ENCODE results near the gene CACNA1C. TPM values are rescaled to one million over a fixed set of nuclear protein-coding genes. Genes with fewer than 3 reads are reported as not detected.

The CACNA1C gene
- polyA plus RNA-seq, 4 donors: 0.67 to 2.5 (median 2.0) TPM

DNA sequence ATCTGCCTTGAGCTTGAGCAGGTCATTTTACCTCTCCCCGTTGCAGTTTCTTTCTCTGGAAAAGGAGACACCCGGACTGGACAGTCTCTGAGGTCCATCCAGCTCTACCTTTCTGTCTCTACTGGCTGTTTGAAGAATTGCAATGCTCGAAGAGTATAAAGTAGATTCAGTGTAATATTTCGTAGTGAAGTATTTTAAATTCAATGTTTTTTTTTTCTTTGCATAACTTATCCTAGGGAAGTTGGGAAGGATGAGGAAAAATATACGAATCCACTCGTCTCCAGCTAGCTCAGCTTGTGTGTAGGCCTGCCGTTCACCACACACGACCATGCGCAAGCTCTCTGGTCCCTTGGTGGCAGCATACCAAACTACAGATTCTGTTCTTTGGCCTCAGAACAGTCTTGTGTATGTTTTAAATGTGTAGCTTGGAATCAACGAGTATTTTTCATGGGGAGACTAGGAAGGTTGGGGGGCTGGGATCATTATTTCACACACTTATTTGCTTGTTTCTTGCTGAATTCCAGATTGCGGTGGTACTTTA lies 307.9 kb downstream of the CACNA1C start:
- H3K9me3 ChIP-seq (ENCODE audit: control insufficient read depth in 2 of 2, insufficient read depth in 1 of 2, low read depth in 1 of 2, low read length in 1 of 2): no peaks in the 10 kb centered on the region
- no peak overlapping the region for H3K27ac ChIP-seq (ENCODE audit: low read depth in 1 of 3, low read length in 2 of 3)
- WGBS, 3 donors: 84 to 86% (median 86%) methylated on average over 11 of the region's 11 CpGs
- no peaks in the 10 kb centered on the region for H3K27me3 ChIP-seq (ENCODE audit: control insufficient read depth in 3 of 3, insufficient read depth in 3 of 3, low read length in 3 of 3)
- H3K4me1 ChIP-seq (ENCODE audit: control insufficient read depth in 3 of 3, insufficient read depth in 2 of 3, low read depth in 1 of 3, low read length in 2 of 3): peaks cover 0 to 6% (median 0%) of the 10 kb centered on the region in 3 donors
- H3K36me3 ChIP-seq (ENCODE audit: control insufficient read depth in 3 of 3, insufficient read depth in 2 of 3, low read depth in 1 of 3, low read length in 3 of 3): no peaks in the 10 kb centered on the region
- H3K4me3 ChIP-seq (ENCODE audit: low read depth in 1 of 3, low read length in 3 of 3): no peak overlapping the region
- no peak for FAIRE-seq
- DNase-seq: no peak

DNA sequence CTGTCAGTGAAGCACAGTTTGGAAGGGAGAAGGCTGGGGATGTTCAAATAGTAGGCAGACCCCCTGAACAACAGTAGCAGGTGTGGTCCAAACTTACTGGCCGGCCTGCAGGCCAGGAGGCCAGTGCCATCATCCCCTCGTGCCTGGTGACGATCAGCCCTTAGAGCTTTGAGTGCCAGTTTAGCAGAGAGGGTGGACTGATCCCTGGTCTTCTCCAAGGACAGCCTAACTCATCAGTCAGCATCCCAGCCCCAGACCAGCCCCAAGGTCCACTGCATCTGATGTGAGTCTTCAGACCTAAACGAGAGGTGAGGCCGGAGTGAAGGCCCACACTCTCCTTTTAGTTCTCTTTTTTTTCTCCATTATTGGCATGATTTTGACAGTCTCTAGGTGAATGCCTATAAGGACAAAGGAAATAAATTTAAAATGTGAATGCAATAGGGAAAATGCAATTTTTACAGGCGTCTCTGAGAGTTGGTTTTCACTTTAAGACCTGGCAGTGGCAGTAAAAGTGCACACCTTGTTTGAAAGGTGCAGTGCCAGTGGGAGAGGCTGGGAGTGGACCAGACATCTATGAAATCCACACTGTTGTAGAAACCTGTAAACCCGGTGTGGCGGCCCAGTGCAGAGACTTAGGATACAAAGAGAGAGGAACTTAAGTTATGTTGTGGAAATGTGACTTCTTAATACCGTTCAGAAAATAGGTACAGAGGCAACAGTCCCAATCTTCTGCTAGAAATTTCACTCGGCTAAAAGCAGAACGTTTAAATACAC lies 311.2 kb downstream of the CACNA1C start:
- no peak for DNase-seq
- no peak overlapping the region for H3K4me3 ChIP-seq (ENCODE audit: low read depth in 1 of 3, low read length in 3 of 3)
- no peaks in the 10 kb centered on the region for H3K36me3 ChIP-seq (ENCODE audit: control insufficient read depth in 3 of 3, insufficient read depth in 2 of 3, low read depth in 1 of 3, low read length in 3 of 3)
- 76 to 87% (median 85%) methylated on average over 11 of the region's 11 CpGs for WGBS, 3 donors
- no peak for FAIRE-seq
- no peaks in the 10 kb centered on the region for H3K9me3 ChIP-seq (ENCODE audit: control insufficient read depth in 2 of 2, insufficient read depth in 1 of 2, low read depth in 1 of 2, low read length in 1 of 2)
- no peaks in the 10 kb centered on the region for H3K4me1 ChIP-seq (ENCODE audit: control insufficient read depth in 3 of 3, insufficient read depth in 2 of 3, low read depth in 1 of 3, low read length in 2 of 3)
- no peak overlapping the region for H3K27ac ChIP-seq (ENCODE audit: low read depth in 1 of 3, low read length in 2 of 3)
- no peaks in the 10 kb centered on the region for H3K27me3 ChIP-seq (ENCODE audit: control insufficient read depth in 3 of 3, insufficient read depth in 3 of 3, low read length in 3 of 3)

DNA sequence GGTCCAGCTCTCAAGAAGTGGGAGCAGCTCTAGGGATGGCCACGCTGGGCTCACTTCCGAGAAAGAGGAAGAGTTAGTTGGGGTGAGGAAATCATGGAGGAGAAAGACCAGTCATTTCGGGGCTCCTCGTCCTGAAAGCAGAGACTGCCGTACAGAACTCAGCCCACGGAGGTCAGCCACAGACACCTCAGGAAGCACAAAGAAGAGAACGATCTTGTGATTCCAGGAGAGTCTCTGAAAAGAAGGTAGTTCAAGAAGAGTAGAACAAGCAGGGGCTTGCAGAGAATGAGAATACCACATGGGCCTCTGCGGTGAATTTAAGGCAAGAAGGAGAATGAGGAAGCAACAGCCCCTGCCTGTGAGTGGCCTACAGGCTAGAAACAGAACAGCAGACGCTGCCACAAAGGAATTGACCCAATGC lies 311.9 kb downstream of the CACNA1C start:
- Histone ChIP-seq H3K27ac (ENCODE audit: low read depth in 1 of 3, low read length in 2 of 3) (no peak overlapping the region), H3K9me3 (ENCODE audit: control insufficient read depth in 2 of 2, insufficient read depth in 1 of 2, low read depth in 1 of 2, low read length in 1 of 2) (no peaks in the 10 kb centered on the region), H3K4me3 (ENCODE audit: low read depth in 1 of 3, low read length in 3 of 3) (no peak overlapping the region), H3K36me3 (ENCODE audit: control insufficient read depth in 3 of 3, insufficient read depth in 2 of 3, low read depth in 1 of 3, low read length in 3 of 3) (no peaks in the 10 kb centered on the region), H3K27me3 (ENCODE audit: control insufficient read depth in 3 of 3, insufficient read depth in 3 of 3, low read length in 3 of 3) (no peaks in the 10 kb centered on the region), H3K4me1 (ENCODE audit: control insufficient read depth in 3 of 3, insufficient read depth in 2 of 3, low read depth in 1 of 3, low read length in 2 of 3) (no peaks in the 10 kb centered on the region)
- WGBS, 3 donors: 76 to 91% (median 78%) methylated on average over 9 of the region's 9 CpGs
- FAIRE-seq (no peak), DNase-seq (no peak)

DNA sequence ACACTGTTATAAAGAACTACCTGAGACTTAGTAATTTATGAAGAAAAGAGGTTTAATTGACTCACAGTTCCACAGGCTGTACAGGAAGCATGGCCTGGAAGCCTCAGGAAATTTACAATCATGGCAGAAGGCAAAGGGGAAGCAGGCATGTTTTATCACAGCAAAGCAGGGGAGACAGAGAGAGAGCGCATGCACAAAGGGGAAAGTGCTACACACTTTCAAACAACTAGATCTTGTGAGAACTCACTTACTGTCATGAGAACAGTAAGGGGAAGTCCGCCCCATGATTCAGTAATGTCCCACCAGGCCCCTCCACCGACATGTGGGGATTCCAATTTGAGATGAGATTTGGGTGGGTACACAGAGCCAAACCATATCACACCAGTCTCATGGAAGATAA lies 313.9 kb downstream of the CACNA1C start:
- no peaks in the 10 kb centered on the region for H3K27me3 ChIP-seq (ENCODE audit: control insufficient read depth in 3 of 3, insufficient read depth in 3 of 3, low read length in 3 of 3)
- WGBS, 3 donors: 67 to 77% (median 70%) methylated on average over 3 of the region's 3 CpGs
- no peak overlapping the region for H3K27ac ChIP-seq (ENCODE audit: low read depth in 1 of 3, low read length in 2 of 3)
- FAIRE-seq (no peak), DNase-seq (no peak)
- no peak overlapping the region for H3K4me3 ChIP-seq (ENCODE audit: low read depth in 1 of 3, low read length in 3 of 3)
- H3K9me3 ChIP-seq (ENCODE audit: control insufficient read depth in 2 of 2, insufficient read depth in 1 of 2, low read depth in 1 of 2, low read length in 1 of 2): no peaks in the 10 kb centered on the region
- H3K4me1 ChIP-seq (ENCODE audit: control insufficient read depth in 3 of 3, insufficient read depth in 2 of 3, low read depth in 1 of 3, low read length in 2 of 3): no peaks in the 10 kb centered on the region
- H3K36me3 ChIP-seq (ENCODE audit: control insufficient read depth in 3 of 3, insufficient read depth in 2 of 3, low read depth in 1 of 3, low read length in 3 of 3): no peaks in the 10 kb centered on the region

DNA sequence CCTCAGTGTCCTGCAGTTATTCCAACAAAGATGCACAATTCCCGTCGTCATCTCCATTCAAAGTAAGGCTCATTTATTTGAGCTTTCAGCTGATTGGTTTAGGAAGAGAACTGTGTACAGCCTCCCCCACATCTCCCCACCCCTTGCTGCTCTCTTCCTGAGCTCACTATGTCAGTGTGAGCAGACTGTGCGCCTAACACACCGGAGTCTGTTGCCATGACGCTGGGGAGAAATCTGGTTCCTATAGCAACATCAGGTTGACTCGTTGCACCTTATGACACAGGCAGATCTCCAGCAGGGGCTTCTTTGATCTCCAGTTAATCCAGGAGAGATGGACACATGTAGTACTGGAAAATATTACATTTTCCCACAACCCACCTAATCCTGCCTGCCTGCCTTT lies 319.4 kb downstream of the CACNA1C start:
- Histone ChIP-seq H3K27ac (ENCODE audit: low read depth in 1 of 3, low read length in 2 of 3) (no peak overlapping the region), H3K36me3 (ENCODE audit: control insufficient read depth in 3 of 3, insufficient read depth in 2 of 3, low read depth in 1 of 3, low read length in 3 of 3) (no peaks in the 10 kb centered on the region), H3K4me3 (ENCODE audit: low read depth in 1 of 3, low read length in 3 of 3) (no peak overlapping the region), H3K27me3 (ENCODE audit: control insufficient read depth in 3 of 3, insufficient read depth in 3 of 3, low read length in 3 of 3) (no peaks in the 10 kb centered on the region), H3K4me1 (ENCODE audit: control insufficient read depth in 3 of 3, insufficient read depth in 2 of 3, low read depth in 1 of 3, low read length in 2 of 3) (no peaks in the 10 kb centered on the region), H3K9me3 (ENCODE audit: control insufficient read depth in 2 of 2, insufficient read depth in 1 of 2, low read depth in 1 of 2, low read length in 1 of 2) (no peaks in the 10 kb centered on the region)
- FAIRE-seq (no peak), DNase-seq (no peak)
- WGBS, 3 donors: 74 to 84% (median 82%) methylated on average over 6 of the region's 6 CpGs

DNA sequence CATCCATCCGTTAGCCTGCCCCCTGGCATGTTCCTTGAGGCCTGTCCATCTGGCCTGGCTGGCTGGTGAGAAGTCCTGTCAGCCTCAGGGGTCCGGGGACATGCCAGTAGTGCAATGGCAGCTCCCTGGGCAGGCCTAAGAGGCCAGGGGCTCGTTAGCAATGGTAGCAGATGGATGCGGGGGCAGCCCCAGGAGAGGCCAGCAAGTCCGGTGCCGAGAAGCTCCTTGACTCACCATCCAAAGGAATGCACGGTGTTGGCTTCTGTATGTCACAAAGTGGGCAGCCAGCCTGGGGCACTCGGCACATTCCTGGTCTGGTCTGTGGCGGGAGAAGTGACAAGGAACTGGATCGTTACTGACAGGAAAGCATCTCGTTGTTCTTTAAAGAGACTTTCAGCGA lies 319.9 kb downstream of the CACNA1C start:
- no peak overlapping the region for H3K27ac ChIP-seq (ENCODE audit: low read depth in 1 of 3, low read length in 2 of 3)
- no peak overlapping the region for H3K4me3 ChIP-seq (ENCODE audit: low read depth in 1 of 3, low read length in 3 of 3)
- DNase-seq (no peak), FAIRE-seq (no peak)
- H3K36me3 ChIP-seq (ENCODE audit: control insufficient read depth in 3 of 3, insufficient read depth in 2 of 3, low read depth in 1 of 3, low read length in 3 of 3): no peaks in the 10 kb centered on the region
- 82 to 91% (median 89%) methylated on average over 12 of the region's 12 CpGs for WGBS, 3 donors
- H3K4me1 ChIP-seq (ENCODE audit: control insufficient read depth in 3 of 3, insufficient read depth in 2 of 3, low read depth in 1 of 3, low read length in 2 of 3): no peaks in the 10 kb centered on the region
- no peaks in the 10 kb centered on the region for H3K27me3 ChIP-seq (ENCODE audit: control insufficient read depth in 3 of 3, insufficient read depth in 3 of 3, low read length in 3 of 3)
- no peaks in the 10 kb centered on the region for H3K9me3 ChIP-seq (ENCODE audit: control insufficient read depth in 2 of 2, insufficient read depth in 1 of 2, low read depth in 1 of 2, low read length in 1 of 2)

DNA sequence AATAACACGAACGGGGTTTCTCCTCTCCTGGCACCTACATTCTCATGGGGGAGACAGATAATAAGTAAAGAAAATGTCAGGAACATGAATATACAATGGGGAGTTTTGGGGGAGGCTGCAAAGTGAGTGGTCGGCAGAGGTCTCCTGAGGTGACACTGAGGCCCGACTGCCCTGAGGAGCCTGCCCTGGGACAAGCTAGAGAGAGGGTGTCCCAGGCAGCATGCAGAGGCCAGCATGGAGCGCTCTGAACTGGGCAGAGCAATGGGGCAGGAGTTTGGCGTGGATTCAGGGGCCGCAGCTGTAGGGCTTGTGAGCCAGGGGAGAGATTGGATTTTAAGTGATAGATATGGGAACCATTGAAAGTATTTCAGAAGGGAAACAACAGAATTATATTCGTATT lies 320.5 kb downstream of the CACNA1C start:
- FAIRE-seq: no peak
- no peak overlapping the region for H3K27ac ChIP-seq (ENCODE audit: low read depth in 1 of 3, low read length in 2 of 3)
- WGBS, 3 donors: 88 to 92% (median 92%) methylated on average over 8 of the region's 8 CpGs

DNA sequence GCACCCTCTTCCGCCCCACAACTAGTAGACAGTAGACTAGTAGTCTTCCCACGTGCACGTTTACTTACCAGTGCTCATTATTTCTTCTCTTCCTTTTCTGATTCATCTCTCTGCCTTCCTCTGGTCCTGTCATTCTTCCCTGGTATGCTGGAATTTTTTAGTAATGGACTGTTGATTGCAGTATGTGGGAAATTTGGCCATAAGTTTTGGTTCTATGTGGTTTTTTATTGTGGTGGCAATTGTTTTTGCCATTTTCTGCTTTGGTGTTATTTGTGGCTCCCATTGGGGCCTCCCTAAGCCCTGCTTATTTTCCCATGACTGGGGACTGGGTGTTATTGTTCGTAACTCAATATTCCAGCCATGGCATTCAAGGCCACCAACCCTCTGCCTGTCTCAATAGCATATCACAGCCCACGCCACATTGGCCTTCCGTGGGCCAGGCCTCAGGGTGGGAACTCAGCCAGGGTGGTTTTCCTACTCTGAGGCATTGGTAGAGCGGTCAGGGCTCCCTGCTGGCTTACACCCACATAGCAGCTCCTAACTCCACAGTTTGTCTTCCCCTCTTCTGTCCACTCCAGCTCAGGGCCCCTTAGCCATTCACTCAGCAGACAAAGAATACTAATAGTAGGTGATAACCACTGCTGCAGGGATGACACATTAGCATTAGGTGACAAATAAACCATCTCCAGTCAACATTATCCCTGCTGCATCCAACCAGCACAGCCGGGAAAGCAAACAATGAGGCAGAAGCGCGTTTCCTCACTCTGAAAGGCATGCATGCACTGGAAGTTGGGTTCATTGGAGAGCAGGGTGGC lies 321.5 kb downstream of the CACNA1C start:
- Histone ChIP-seq H3K27me3 (ENCODE audit: control insufficient read depth in 3 of 3, insufficient read depth in 3 of 3, low read length in 3 of 3) (no peaks in the 10 kb centered on the region), H3K27ac (ENCODE audit: low read depth in 1 of 3, low read length in 2 of 3) (no peak overlapping the region), H3K4me3 (ENCODE audit: low read depth in 1 of 3, low read length in 3 of 3) (no peak overlapping the region), H3K4me1 (ENCODE audit: control insufficient read depth in 3 of 3, insufficient read depth in 2 of 3, low read depth in 1 of 3, low read length in 2 of 3) (no peaks in the 10 kb centered on the region), H3K36me3 (ENCODE audit: control insufficient read depth in 3 of 3, insufficient read depth in 2 of 3, low read depth in 1 of 3, low read length in 3 of 3) (no peaks in the 10 kb centered on the region), H3K9me3 (ENCODE audit: control insufficient read depth in 2 of 2, insufficient read depth in 1 of 2, low read depth in 1 of 2, low read length in 1 of 2) (no peaks in the 10 kb centered on the region)
- DNase-seq (no peak), FAIRE-seq (no peak)
- 92 to 93% (median 93%) methylated on average over 10 of the region's 10 CpGs for WGBS, 3 donors

More for the DNA sequence above, 320.5 kb downstream of the CACNA1C start:
- Histone ChIP-seq H3K9me3 (ENCODE audit: control insufficient read depth in 2 of 2, insufficient read depth in 1 of 2, low read depth in 1 of 2, low read length in 1 of 2) (no peaks in the 10 kb centered on the region), H3K4me3 (ENCODE audit: low read depth in 1 of 3, low read length in 3 of 3) (no peak overlapping the region), H3K4me1 (ENCODE audit: control insufficient read depth in 3 of 3, insufficient read depth in 2 of 3, low read depth in 1 of 3, low read length in 2 of 3) (no peaks in the 10 kb centered on the region), H3K36me3 (ENCODE audit: control insufficient read depth in 3 of 3, insufficient read depth in 2 of 3, low read depth in 1 of 3, low read length in 3 of 3) (no peaks in the 10 kb centered on the region), H3K27me3 (ENCODE audit: control insufficient read depth in 3 of 3, insufficient read depth in 3 of 3, low read length in 3 of 3) (no peaks in the 10 kb centered on the region)
- DNase-seq: no peak
